Mesenchymal stem cell (in vitro differentiated cells and primary cell): Measurements from ENCODE around the gene ZBTB25.
"Not testable (repeated sequence)": the region's sequence is repeated elsewhere in the genome, so short reads cannot be mapped to it uniquely, and the experiment has no call there.

Experiments used
- DNase-seq: peaks from one replicate; pipeline ENCODE4 v3.0.0-alpha.2; 2013
- H2AFZ ChIP-seq: one replicate; pipeline ENCODE4 v1.6.1; 2013; ENCODE audit warnings: low read depth, mild to moderate bottlenecking, control low read depth, inconsistent platforms, low read length, moderate library complexity
- H2AK5ac ChIP-seq: 2 replicates; pipeline ENCODE4 v1.6.1; 2013; ENCODE audit warnings: low read length, moderate library complexity, mild to moderate bottlenecking, inconsistent platforms; ENCODE audit not compliant: severe bottlenecking
- H2BK120ac ChIP-seq: one replicate; pipeline ENCODE4 v1.6.1; 2013; ENCODE audit warnings: low read depth, mild to moderate bottlenecking, inconsistent platforms, low read length, moderate library complexity
- H2BK12ac ChIP-seq, 2 experiments: one replicate each; pipeline ENCODE4 v1.6.1; 2013; ENCODE audit warnings: inconsistent platforms in 2 of 2, low read length in 2 of 2, mild to moderate bottlenecking in 2 of 2, moderate library complexity in 2 of 2, control low read depth in 1 of 2
- H2BK15ac ChIP-seq: one replicate; pipeline ENCODE4 v1.6.1; 2013; ENCODE audit warnings: mild to moderate bottlenecking, low read depth, inconsistent platforms; ENCODE audit not compliant: poor library complexity, severe bottlenecking
- H2BK5ac ChIP-seq: 2 replicates; pipeline ENCODE4 v1.6.1; 2013; ENCODE audit warnings: low read depth, mild to moderate bottlenecking, low read length, control low read depth, inconsistent platforms; ENCODE audit not compliant: poor library complexity, severe bottlenecking
- H3K14ac ChIP-seq, 2 experiments: one replicate each; pipeline ENCODE4 v1.6.1; 2013; ENCODE audit warnings: inconsistent platforms in 2 of 2, low read length in 2 of 2, control low read depth in 1 of 2, mild to moderate bottlenecking in 1 of 2, moderate library complexity in 1 of 2
- H3K18ac ChIP-seq, 2 experiments: one replicate each; pipeline ENCODE4 v1.6.1; 2013; ENCODE audit warnings: inconsistent platforms in 2 of 2, low read length in 2 of 2, control low read depth in 1 of 2, low read depth in 1 of 2, mild to moderate bottlenecking in 1 of 2
- H3K23ac ChIP-seq, 2 experiments: one replicate each; pipeline ENCODE4 v1.6.1; 2013; ENCODE audit warnings: inconsistent platforms in 2 of 2, low read length in 2 of 2, mild to moderate bottlenecking in 2 of 2, moderate library complexity in 2 of 2, control low read depth in 1 of 2
- H3K27ac ChIP-seq: 2 replicates; pipeline ENCODE4 v1.5.1; 2013; ENCODE audit warnings: mild to moderate bottlenecking, moderate library complexity, low read length, control low read depth, inconsistent platforms; ENCODE audit not compliant: poor library complexity, severe bottlenecking
- H3K27me3 ChIP-seq, 2 experiments: 2 replicates each; pipeline versions ENCODE4 v1.6.1 to v1.7.0; 2013; ENCODE audit warnings: low read length in 2 of 2, mild to moderate bottlenecking in 2 of 2, moderate library complexity in 2 of 2, control low read depth in 1 of 2, inconsistent platforms in 1 of 2; ENCODE audit not compliant: control insufficient read depth in 1 of 2, insufficient read depth in 1 of 2
- H3K36me3 ChIP-seq, 2 experiments: 2 replicates each; pipeline versions ENCODE4 v1.6.1 to v1.7.0; 2013; ENCODE audit warnings: low read length in 2 of 2, control low read depth in 1 of 2, inconsistent platforms in 1 of 2, low read depth in 1 of 2, mild to moderate bottlenecking in 1 of 2; ENCODE audit not compliant: insufficient read depth in 2 of 2, control insufficient read depth in 1 of 2
- H3K4ac ChIP-seq, 2 experiments: one replicate each; pipeline ENCODE4 v1.6.1; 2013; ENCODE audit warnings: inconsistent platforms in 2 of 2, low read length in 2 of 2, mild to moderate bottlenecking in 2 of 2, moderate library complexity in 2 of 2, control low read depth in 1 of 2, low read depth in 1 of 2
- H3K4me1 ChIP-seq: 2 replicates; pipeline ENCODE4 v1.6.1; 2013; ENCODE audit warnings: low read depth, low read length, control low read depth; ENCODE audit not compliant: control insufficient read depth, insufficient read depth
- H3K4me2 ChIP-seq: 2 replicates; pipeline ENCODE4 v1.6.1; 2013; ENCODE audit warnings: low read length, mild to moderate bottlenecking, inconsistent platforms; ENCODE audit not compliant: poor library complexity, severe bottlenecking
- H3K4me3 ChIP-seq, 2 experiments: 2 replicates each; pipeline versions ENCODE4 v1.5.1 to v1.7.0; 2013; ENCODE audit warnings: low read length in 2 of 2, mild to moderate bottlenecking in 2 of 2, control low read depth in 1 of 2, low read depth in 1 of 2; ENCODE audit not compliant: insufficient read depth in 1 of 2
- H3K79me1 ChIP-seq: replicated peaks from 2 replicates; pipeline ENCODE4 v1.6.1; 2013; ENCODE audit warnings: mild to moderate bottlenecking, control low read depth, low read length, inconsistent platforms; ENCODE audit not compliant: poor library complexity, severe bottlenecking
- H3K9ac ChIP-seq: 2 replicates; pipeline ENCODE4 v1.7.0; 2013; ENCODE audit warnings: mild to moderate bottlenecking, low read length, moderate library complexity
- H3K9me3 ChIP-seq: 2 replicates; pipeline ENCODE4 v1.7.0; 2013; ENCODE audit warnings: mild to moderate bottlenecking, low read length; ENCODE audit not compliant: control insufficient read depth
- H4K8ac ChIP-seq: one replicate; pipeline ENCODE4 v1.6.1; 2013; ENCODE audit warnings: inconsistent platforms, mild to moderate bottlenecking, low read length, moderate library complexity
- H4K91ac ChIP-seq: one replicate; pipeline ENCODE4 v1.6.1; 2013; ENCODE audit warnings: mild to moderate bottlenecking, low read length, inconsistent platforms
- WGBS: methylation state at CpG from one replicate; pipeline ENCODE4 v1.1.7; 2013; ENCODE audit warnings: mixed read lengths; 5-methylcytosine and 5-hydroxymethylcytosine counted together

The ZBTB25 gene

GRCh38 chr14:64518229-64518628 is 14.6 kb upstream of the ZBTB25 start:
- Histone ChIP-seq H3K4me1 (peaks cover 4% of the 10 kb centered on the region), H3K4ac (no peak overlapping the region), H3K9ac (peak overlapping the region; percentile 19), H3K79me1 (no peaks in the 10 kb centered on the region), H2BK15ac (no peak overlapping the region), H2AK5ac (no peak overlapping the region), H3K4me3 (no peak overlapping the region), H4K8ac (no peak overlapping the region), H3K36me3 (peaks cover 0 to 19% of the 10 kb centered on the region in 2 experiments), H3K23ac (no peak overlapping the region), H3K18ac (no peak overlapping the region), H2BK5ac (no peak overlapping the region), H4K91ac (no peak overlapping the region), H2AFZ (no peak overlapping the region), H3K27ac (no peak overlapping the region), H3K27me3 (no peaks in the 10 kb centered on the region), H2BK12ac (no peak overlapping the region), H3K4me2 (no peak overlapping the region), H3K9me3 (no peaks in the 10 kb centered on the region), H3K14ac (no peak overlapping the region), H2BK120ac (no peak overlapping the region)
- no peak for DNase-seq
- 94% methylated on average over 2 of the region's 4 CpGs for WGBS

DNA sequence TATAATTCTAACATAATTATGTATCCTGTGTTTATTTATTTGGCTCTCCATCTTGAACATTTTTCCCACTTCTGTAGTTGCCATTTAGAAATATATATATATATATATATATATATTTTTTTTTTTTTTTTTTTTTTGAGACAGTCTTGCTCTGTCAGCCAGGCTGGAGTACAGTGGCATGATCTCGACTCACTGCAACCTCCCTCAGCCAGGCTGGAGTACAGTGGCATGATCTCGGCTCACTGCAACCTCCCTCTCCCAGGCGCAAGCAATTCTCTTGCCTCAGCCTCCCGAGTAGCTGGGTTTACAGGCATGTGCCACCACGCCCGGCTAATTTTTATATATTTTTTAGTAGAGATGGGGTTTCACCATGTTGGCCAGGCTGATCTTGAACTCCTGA is 14.0 kb upstream of the ZBTB25 start:
- H3K36me3 ChIP-seq: peaks cover 0 to 14% of the 10 kb centered on the region in 2 experiments

GRCh38 chr14:64516969-64517368 is 13.3 kb upstream of the ZBTB25 start:
- no peak overlapping the region for H3K23ac ChIP-seq
- H2AK5ac ChIP-seq: no peak overlapping the region
- H2BK120ac ChIP-seq: no peak overlapping the region
- 100% methylated on average over 1 of the region's 1 CpG for WGBS
- H3K14ac ChIP-seq: no peak overlapping the region
- H2AFZ ChIP-seq: no peak overlapping the region
- no peak overlapping the region for H3K18ac ChIP-seq
- H3K4me1 ChIP-seq: peaks cover 4% of the 10 kb centered on the region
- H3K4me2 ChIP-seq: no peak overlapping the region
- H2BK5ac ChIP-seq: no peak overlapping the region
- no peak overlapping the region for H3K4ac ChIP-seq
- H3K4me3 ChIP-seq: no peak overlapping the region
- H2BK15ac ChIP-seq: no peak overlapping the region
- DNase-seq: no peak
- no peaks in the 10 kb centered on the region for H3K27me3 ChIP-seq
- peaks cover 0 to 7% of the 10 kb centered on the region in 2 experiments for H3K36me3 ChIP-seq
- no peak overlapping the region for H3K27ac ChIP-seq
- no peak overlapping the region for H4K8ac ChIP-seq
- no peak overlapping the region for H3K9ac ChIP-seq
- H4K91ac ChIP-seq: no peak overlapping the region
- H3K79me1 ChIP-seq: no peaks in the 10 kb centered on the region
- no peaks in the 10 kb centered on the region for H3K9me3 ChIP-seq
- H2BK12ac ChIP-seq: no peak overlapping the region

More for the DNA sequence above, 14.0 kb upstream of the ZBTB25 start:
- not testable (repeated sequence) for DNase-seq, H4K8ac ChIP-seq, H3K14ac ChIP-seq, H3K23ac ChIP-seq, H4K91ac ChIP-seq, H3K4me3 ChIP-seq, H3K4me1 ChIP-seq, H2BK15ac ChIP-seq, H3K27ac ChIP-seq, H3K4ac ChIP-seq, H2BK5ac ChIP-seq, H3K4me2 ChIP-seq, H3K79me1 ChIP-seq, H2BK12ac ChIP-seq, H3K18ac ChIP-seq, H2BK120ac ChIP-seq, H3K9me3 ChIP-seq, H2AFZ ChIP-seq, H2AK5ac ChIP-seq, H3K9ac ChIP-seq, H3K27me3 ChIP-seq
- 94% methylated on average over 6 of the region's 6 CpGs for WGBS

- Histone ChIP-seq H2BK5ac (no peak overlapping the region), H3K9ac (no peak overlapping the region), H3K4me2 (no peak overlapping the region), H3K18ac (no peak overlapping the region), H3K27ac (no peak overlapping the region), H4K8ac (no peak overlapping the region), H2BK12ac (no peak overlapping the region), H4K91ac (no peak overlapping the region), H2AK5ac (no peak overlapping the region), H3K36me3 (peaks cover 0 to 5% of the 10 kb centered on the region in 2 experiments), H3K4ac (no peak overlapping the region), H2BK120ac (no peak overlapping the region), H3K9me3 (no peaks in the 10 kb centered on the region), H3K4me3 (no peak overlapping the region), H2BK15ac (no peak overlapping the region), H3K14ac (no peak overlapping the region), H2AFZ (no peak overlapping the region), H3K27me3 (no peaks in the 10 kb centered on the region), H3K79me1 (peaks cover 1% of the 10 kb centered on the region), H3K23ac (no peak overlapping the region), H3K4me1 (peaks cover 1% of the 10 kb centered on the region)
- DNase-seq: no peak
- WGBS: 100% methylated on average over 1 of the region's 1 CpG
These were observed 11.4 kb upstream of the ZBTB25 start for GRCh38 chr14:64515053-64515452.
